Caki2 (cell line): ENCODE measurements around the gene RAB26. TPM values are rescaled to one million over a fixed set of nuclear protein-coding genes. Genes with fewer than 3 reads are reported as not detected.

Experiments used
- DNase-seq: peaks from one replicate; pipeline ENCODE4 v3.0.0-alpha.2; 2015; ENCODE audit warnings: low read depth
- in situ Hi-C: cut with HindIII; loops from 2 replicates; pipeline ENCODE4 v1.10.0; 2016; ENCODE audit warnings: low sequenced_read_pairs, low pct_unique_long_range_greater_than_20kb, mixed read lengths
- total RNA-seq: library from RNA; depleted of rRNA; stranded (reverse); fragments of >200 nt; shearing (Covaris generic); gene quantifications from 2 replicates; pipeline ENCODE4 v1.2.3, GENCODE V29; 2014; ENCODE audit warnings: low replicate concordance

Gene RAB26
- total RNA-seq, 1 experiment from 2014 or later, result 9.5 TPM

DNA sequence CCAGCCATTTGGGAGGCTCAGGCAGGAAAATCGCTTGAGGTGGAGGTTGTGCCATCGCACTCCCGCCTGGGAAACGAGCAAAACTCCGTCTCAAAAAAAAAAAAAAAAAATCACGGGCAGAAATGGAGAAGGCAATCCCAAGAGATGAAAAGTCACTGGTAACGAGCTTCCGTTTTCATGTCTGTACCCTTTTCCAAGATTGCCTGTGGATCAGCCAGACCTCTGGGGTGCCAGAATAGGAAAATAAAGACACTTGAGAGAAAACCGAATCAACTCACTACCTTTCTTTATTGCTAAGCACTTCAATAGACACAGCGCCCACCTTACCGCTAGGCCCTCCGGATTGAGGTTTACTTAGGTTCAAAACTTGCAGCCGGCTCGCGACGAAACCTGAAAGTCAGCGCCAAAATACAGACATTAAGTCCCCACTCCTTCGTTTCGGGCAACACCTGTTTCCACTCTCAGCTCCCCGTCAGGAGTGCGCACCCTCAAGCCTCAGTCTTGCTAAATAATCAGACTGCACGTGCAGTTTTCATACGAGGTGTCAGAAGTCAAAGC, 6.2 kb downstream of the RAB26 start:
- in situ Hi-C loops, result no loop called here
- DNase-seq, result no peak

DNA sequence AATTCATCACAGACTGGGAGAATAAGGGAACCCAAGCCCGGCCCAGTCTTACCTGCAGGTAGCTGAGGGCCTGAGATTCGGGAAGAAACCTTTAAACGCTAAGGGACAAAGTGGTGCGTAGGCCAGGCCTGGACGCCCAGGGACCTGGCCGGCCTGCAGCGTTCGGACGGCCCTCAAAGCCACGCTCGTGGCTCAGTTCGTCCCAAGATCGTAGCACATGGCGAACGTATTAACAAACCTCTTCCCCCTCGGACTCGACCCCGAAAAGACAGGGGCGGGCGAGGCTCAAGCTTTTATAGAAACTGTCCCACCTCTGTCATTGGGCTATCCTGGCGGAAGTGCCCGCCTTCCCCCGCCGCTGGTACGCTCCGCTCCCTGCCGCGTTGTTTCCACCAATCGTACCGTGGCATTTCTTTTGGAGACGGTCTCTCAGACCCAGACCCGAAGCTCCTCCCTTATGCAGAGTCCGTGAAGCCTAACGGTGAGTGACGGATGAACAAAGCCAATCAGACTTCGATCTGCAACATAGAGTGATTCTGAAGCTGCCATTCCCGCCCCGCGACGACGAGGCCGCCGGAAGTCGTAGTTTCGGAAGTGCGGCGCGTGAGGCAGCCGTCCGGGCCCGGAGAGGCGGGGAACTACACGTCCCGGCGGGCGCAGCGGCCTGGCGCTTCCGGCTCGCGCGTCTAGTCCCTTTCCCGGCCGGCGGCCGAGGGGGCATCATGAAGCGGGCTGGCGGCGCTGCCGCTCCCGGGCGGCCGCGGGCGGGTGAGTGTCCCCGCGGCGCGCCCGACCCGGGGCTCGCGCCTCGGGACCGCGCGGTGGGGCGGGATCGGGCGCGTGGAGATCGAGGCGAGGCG, 6.9 kb downstream of the RAB26 start, which contains the start of gene TRAF7:
Gene TRAF7 (plus strand): TSS at position 692 of the 860 bp plus-strand sequence. CDS start 8,139 bp downstream, outside the sequence.
- in situ Hi-C loops, result no loop called here
- DNase-seq, result peak; percentile 100

DNA sequence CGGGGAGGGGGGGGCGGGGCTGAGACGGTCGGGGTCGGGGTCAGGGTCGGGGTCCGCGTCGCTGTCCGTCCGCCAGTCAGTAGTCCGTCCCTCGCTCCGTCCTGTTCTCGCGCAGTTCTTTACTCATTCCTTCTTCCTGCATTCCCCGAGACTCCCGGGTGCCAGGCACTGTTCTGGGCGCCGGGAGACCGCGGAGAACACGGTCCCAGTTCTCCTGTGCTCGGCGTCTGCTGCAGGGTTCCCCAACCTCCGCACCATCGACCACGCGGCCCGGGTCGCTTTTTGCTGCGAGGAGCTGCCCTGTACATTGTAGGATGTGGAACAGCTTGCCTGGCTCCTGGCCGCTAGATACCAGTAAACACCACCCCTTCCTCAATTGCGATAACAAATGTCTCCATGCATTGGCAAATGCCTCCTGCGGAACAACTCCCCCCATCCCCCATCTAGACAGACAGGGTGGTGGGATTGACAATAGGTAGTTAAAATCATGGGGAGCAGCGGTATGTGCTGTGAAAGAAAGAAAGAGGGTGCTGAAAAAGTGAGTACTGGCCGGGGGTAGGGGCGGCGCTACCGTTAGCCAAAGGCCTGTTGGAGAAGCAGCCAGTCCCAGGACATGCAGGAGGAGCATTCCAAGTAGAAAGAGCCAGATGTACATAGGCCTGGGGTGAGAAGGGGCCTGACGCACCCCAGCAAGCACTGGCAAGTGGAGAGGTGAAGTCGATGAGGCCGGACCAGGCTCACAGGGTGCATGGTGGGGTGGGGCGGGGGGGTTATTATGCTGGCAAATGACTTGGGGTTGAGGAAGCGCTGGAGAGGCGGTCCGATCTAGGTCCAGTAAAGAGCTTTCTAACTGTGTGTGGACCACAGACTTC, 7.8 kb downstream of the RAB26 start:
- no peak for DNase-seq
- in situ Hi-C loops, result no loop called here

DNA sequence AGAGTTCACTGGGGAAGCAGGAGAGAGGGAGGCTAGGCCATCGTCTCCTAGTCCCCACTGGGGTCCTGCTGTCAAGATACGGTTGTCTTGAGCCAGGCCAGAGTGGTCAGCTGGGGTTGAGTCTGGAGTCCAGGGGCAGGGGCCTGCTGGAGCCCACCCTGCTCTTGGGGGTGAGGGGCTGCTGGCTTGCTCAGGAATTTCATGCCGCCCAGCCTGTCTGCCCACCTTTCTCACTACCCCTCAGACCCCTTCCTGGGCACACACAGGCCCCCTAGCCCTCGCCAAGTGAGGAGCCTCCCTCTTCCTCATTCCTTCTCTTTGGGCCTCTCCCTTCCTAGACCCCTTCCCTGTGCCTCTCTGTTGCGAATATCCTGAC, 8.4 kb downstream of the RAB26 start:
- in situ Hi-C loops, result no loop called here
- no peak for DNase-seq

DNA sequence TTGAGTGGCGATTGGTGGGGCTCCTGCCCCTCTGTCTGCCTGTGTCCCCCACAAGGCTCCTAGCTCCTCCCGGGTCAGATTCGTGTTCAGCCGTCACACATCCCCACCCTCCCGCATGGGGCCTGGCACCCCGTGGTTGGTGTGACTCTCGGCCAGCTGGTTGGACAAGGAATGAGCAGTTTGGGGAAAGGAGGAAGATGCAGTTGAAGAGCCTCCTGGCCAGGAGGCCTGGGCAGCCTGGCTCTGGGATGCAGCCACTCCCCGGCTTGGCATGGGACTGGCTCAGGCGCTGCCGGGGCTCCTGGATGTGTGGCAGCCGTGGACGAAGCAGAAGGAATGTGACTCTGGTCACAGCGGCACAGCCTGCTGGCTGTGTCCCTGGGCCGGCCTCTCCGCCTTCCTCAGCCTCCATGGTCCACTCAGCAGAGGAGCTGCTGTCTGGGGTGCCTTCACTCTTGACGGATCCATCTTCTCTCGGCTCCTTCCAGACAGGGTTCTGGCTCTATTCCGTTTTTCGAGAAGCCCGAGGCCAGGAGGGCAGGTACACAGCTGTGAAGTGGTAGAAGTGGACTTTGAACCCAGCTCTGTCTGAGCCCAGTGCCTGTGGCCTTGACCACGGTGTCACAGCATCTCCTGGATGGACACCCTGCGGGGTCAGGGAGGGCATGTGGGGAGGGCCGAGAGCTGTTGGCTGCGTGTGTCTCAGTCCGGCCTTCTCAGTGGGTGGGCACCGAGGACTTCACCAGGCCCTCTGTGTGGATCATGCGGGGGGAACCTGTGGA, 9.2 kb downstream of the RAB26 start:
- in situ Hi-C loops, result no loop called here
- no peak for DNase-seq

DNA sequence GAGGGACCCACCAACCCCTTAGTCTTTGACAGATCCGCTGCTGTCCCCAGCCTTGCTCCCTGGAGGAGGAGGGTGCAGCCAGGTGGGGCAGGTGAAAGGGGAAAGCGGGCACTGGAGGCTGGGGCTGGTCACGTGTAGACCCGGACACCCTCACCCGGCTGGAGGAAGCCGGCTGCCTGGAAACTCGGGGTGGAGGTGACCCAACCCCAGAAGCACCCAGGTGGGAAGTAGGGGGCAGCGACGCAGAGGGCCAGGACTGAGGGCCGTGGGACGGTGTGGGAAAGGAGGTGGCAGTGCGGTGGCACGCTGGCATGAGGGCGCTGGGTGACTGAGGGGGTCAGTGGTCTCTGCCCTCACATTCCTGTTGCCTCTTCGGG, 9.8 kb downstream of the RAB26 start:
- in situ Hi-C loops, result no loop called here

DNA sequence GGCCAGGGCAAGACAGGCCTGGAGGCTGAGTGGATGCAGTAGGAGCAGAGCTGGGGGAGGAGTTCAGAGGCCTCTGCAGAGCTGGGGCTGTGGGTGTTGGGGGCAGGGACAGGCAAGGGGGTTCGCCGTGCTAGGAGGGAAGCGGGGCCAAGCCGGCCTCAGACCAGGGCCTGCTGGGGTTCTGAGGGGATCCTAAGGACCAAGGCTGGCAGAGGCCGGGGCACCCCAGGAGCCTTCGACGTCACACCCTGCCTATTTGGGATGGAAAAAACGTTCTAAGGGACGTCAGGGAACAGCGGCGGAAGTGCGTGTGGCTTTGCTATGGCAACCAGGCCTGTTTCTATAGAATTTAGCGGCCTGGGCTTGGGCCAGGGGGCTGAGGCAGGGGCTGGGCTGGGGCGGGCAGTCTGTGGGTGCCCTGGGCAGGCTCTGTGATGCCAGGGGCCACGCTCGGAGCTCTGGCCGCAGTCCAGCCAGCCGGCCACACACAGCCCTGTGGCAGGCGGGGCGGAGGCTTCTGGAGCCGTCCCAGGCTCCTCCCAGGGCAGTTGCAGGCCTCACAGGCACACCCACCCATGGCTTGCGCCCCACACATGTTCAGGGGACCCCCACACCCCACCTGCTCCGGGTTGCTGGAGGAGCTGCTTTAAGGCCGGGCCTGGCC, 10.9 kb downstream of the RAB26 start:
- in situ Hi-C loops, result no loop called here
- no peak for DNase-seq

More for the DNA sequence above, 9.8 kb downstream of the RAB26 start:
- no peak for DNase-seq

DNA sequence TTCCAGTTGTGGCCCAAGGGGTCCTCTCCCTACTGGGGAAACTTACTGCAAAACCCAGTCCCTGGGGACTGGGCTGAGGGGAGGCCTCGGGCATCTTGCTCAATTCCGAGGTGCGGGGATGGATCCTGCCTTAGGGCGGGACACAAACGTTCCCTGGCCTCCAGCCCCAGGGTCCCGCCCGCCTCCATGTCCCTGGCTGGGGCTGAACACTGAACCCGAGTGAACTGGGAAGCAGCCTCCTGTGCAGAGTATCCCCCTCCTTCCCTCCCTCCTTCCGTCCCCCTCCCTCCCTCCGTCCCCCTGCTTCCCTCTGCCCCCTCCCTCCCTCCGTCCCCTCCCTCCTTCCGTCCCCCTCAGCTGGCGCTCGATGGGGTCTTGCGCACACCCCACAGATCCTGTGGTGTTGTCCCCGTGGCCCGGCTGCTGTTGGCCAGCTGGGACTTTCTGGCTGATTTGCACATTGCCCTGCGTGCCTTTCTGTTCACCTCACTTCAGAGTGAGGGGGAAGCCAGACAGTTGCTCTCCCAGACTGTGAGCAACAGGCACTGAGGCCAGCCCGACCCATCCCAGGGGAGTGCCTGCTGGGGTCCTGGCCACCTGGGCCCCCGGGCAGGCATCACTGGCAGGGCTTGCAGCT, 12.6 kb downstream of the RAB26 start:
- in situ Hi-C loops, result no loop called here
- DNase-seq, result no peak

DNA sequence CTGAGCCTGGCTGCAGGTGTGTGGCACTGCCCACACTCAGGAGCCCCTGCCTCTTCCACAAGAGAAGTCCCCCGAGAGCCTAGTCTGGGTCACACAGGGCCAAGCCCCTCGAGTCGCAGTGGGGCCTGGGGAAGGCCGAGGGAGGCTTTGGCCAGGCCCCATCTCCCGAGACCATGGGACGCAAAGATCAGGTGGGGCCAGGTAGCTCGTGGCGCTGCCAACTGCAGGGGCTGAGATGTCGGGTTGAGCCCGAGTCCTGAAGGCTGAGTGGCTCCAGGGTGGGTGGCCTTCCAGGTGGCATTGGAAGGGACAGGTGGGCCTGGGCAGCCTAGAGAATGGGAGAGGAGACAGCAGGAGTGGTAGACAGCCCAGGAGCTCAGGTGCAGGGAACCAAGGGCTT, 13.5 kb downstream of the RAB26 start:
- in situ Hi-C loops, result no loop called here
- no peak for DNase-seq

DNA sequence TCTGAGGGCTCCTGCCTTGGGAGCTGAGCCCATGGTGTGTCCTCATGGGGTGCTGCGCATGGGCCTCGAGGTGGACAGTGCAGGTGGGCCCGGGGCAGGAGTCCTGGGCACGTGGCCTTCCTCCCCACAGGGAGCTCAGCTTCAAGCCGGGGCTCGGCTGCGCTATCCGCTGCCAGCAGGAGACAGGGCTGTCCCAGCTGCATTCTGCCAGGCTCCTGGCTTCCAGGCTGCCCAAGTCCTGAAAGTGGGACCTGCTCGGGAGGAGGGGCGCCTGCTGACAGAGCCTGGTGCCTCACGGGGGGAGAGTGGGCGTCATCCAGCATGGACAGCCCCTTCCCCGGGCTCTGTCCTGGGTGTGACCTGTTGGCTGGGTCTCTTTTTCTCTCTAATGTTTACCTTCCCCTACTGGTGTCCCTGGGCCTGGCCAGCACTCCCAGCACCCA, 14.3 kb downstream of the RAB26 start:
- in situ Hi-C loops, result no loop called here
- DNase-seq, result no peak

DNA sequence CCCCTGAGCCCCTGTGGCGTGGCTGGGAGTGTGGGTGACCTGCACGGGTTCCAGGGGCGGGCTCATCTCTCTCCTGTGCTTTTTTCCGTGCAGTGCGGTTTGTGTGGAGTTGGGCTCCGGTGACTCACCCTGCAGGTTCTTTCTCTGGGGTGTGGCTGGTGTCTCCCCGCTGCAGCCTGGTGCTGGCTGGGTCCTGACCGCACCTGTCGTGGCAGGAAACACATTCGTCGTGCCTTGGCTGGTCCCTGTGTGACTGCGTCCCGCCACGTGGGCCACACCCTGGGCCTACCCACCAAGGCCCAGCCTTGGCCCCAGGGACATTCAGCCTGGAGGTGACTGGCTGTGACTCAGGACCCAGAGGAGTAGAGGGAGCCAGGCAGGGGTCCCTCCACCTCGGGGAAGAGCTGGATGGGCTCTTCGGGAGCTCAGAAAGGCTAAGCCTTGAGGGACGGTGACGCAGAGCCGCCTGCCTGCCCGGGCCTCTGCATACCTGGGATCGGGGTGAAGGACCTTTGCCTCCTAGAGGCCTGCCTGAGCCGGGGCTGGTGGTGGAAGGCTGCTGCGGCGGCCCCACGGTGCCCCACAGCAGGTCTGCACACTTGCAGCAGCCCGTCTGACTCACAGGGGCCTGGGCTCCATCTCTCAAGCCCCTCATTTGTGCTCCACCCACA, 14.9 kb downstream of the RAB26 start:
- peak; percentile 50 for DNase-seq
- in situ Hi-C loops, result no loop called here

DNA sequence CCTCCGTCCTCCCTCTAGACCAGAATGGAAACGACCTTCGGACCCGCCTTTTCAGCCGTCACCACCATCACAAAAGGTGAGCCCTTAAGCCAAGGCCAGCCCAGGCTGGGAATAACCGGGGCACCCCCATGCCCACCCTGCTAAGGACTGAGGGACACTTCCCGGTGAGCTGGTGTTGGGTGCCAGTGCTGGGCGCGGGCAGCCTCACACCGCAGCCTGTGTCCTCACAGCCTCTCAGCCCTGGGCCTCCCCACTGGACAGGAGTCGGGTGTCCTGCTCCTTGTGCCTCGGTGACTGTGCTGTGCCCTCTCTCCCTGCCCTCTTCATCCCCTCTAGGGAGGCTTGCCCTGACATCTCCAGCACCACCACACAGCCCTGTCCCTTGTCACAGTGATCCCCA, 17.4 kb downstream of the RAB26 start:
- no peak for DNase-seq
- in situ Hi-C loops, result no loop called here

DNA sequence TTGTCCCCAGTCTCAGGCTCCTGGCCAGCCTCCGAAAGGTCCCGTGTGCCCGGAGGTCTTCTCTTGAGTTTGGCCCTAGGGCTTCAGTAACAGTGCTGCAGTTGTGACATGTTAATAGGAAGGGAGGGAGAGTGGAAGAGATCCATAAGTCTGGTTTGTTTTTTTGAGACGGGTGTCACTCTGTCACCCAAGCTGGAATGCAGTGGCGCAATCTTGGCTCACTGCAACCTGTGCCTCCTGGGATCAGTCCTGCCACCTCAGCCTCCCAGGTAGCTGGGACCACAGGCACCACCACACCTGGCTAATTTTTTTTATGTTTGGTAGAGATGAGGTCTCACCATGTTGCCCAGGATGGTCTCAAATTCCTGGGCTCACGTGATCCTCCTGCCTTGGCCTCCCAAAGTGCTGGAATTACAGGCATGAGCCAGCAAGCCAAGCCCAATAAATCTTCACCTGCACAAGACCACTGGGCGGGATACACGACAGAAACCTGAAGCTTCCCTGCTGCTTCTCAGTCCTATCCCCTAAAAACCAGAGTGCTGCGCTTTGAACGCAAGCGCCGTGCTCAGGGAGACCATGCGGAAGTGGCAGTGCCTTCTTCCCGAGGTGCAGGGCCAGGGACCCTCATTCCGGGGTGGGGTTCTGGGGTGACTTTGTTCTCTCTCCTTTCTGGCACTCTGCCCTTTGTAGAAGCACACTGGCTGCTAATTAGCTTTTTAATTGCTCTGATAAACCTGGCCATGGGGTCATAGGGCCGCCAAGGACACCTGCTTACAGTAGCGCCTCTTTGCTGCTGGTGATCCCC, 18.0 kb downstream of the RAB26 start:
- in situ Hi-C loops, result no loop called here

DNA sequence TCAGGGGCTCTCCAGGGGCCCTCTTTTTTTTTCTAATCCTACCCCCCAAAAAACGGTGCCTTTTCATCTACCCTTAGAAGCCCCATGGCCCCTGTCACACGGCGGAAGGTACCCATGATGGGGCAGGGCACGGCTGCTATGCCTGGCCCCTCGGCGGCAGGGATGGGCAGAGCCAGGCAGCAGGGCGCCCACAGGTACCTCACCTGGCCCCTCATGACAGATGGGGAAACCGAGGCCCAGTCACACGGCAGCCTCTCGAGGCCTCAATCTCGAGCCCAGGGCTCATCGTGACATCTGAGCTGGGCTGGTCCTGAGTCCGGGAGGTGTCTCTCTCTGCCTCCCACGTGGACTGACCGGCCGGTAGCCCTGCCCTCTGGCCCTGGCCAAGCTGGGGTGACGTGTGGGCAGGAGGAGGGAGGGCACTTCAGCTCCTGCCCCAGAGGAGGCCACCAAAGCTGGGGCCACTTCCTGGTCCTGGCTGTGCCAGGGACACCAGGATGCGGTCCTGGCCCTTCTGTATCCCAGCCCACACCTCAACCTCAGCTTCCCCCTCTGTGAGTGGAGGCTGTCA, 18.7 kb downstream of the RAB26 start:
- in situ Hi-C loops, result no loop called here
- DNase-seq, result no peak

More for the DNA sequence above, 18.0 kb downstream of the RAB26 start:
- no peak for DNase-seq

DNA sequence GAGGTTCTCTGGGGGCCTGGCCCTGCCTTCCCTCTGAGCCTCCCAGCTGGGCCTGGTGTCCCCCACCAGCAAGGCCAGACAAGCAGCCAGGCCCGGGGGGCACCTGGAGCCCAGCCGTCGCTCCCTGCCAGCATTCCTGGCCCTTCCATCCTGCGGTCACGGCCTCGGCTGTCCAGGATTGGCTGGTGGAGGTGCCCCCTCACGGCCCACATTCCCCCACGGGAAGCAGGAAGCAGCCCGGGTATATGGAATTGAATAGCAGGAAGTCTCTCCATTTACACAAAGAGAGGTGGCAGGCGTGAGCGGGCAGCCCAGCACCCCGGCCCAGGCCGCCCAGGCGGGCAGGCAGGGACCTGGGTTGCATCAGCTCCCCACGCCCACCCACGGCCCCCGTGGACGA, 21.7 kb downstream of the RAB26 start:
- in situ Hi-C loops, result no loop called here
- no peak for DNase-seq
